Midbrain (tissue), 1 donor: ENCODE measurements around the gene PRKACB.

Experiments
- DNase-seq: peaks from one replicate; lab custom pipeline; 2025; lab: John Stamatoyannopoulos, UW

PRKACB gene

GRCh38 chr1:84156210-84156621 lies 12.1 kb downstream of the PRKACB start:
- no peak for DNase-seq

GRCh38 chr1:84159533-84160240 lies 15.6 kb downstream of the PRKACB start:
- DNase-seq, result no peak

- DNase-seq, result no peak
Observed at GRCh38 chr1:84162295-84162694, 18.2 kb downstream of the PRKACB start.

- peak; percentile 36 for DNase-seq
Observed at GRCh38 chr1:84163123-84163931, 19.3 kb downstream of the PRKACB start.

GRCh38 chr1:84164161-84164560 lies 20.1 kb downstream of the PRKACB start:
- DNase-seq, result peak; percentile 52

GRCh38 chr1:84164567-84165021 lies 20.5 kb downstream of the PRKACB start:
- DNase-seq, result peak; percentile 74

- no peak for DNase-seq
Observed at GRCh38 chr1:84165601-84166000, 21.5 kb downstream of the PRKACB start.

- DNase-seq, result no peak
Observed at GRCh38 chr1:84166797-84167196, 22.7 kb downstream of the PRKACB start.

GRCh38 chr1:84168783-84169182 lies 24.7 kb downstream of the PRKACB start:
- no peak for DNase-seq

GRCh38 chr1:84170171-84170570 lies 26.1 kb downstream of the PRKACB start:
- no peak for DNase-seq

GRCh38 chr1:84171481-84171880 lies 27.4 kb downstream of the PRKACB start:
- no peak for DNase-seq

GRCh38 chr1:84174051-84174556 lies 30.0 kb downstream of the PRKACB start:
- peak; percentile 31 for DNase-seq

- DNase-seq, result peak; percentile 34
Observed at GRCh38 chr1:84181350-84182005, 37.4 kb downstream of the PRKACB start.

GRCh38 chr1:84190455-84190854 lies 46.4 kb downstream of the PRKACB start:
- no peak for DNase-seq

- DNase-seq, result no peak
Observed at GRCh38 chr1:84192681-84193080, 48.6 kb downstream of the PRKACB start.

- no peak for DNase-seq
Observed at GRCh38 chr1:84198832-84199231, 54.8 kb downstream of the PRKACB start.

- no peak for DNase-seq
Observed at GRCh38 chr1:84199257-84199656, 55.2 kb downstream of the PRKACB start.

GRCh38 chr1:84202126-84202525 lies 58.1 kb downstream of the PRKACB start:
- no peak for DNase-seq

- DNase-seq, result no peak
Observed at GRCh38 chr1:84206375-84206774, 62.3 kb downstream of the PRKACB start.

GRCh38 chr1:84208935-84209334 lies 64.9 kb downstream of the PRKACB start:
- no peak for DNase-seq

- DNase-seq, result no peak
Observed at GRCh38 chr1:84214115-84214956, 70.3 kb downstream of the PRKACB start.

GRCh38 chr1:84217239-84217638 lies 73.2 kb downstream of the PRKACB start:
- DNase-seq, result no peak
